ENCODE results near the gene SYTL3.
A peak's percentile ranks its signal among the peaks of the same experiment; 100 is the strongest.
"Not testable (repeated sequence)": the region's sequence is repeated elsewhere in the genome, so short reads cannot be mapped to it uniquely, and the experiment has no call there.

The SYTL3 gene

GRCh38 chr6:158653577-158654354 lies 3.9 kb downstream of the SYTL3 start:
- DNase-seq (ENCODE audit: low read depth): peak; percentile 55
- in situ Hi-C loops (cut with HindIII; ENCODE audit: low sequenced_read_pairs): no loop called here
- H3K4me3 ChIP-seq (ENCODE audit: low read depth, low read length): no peak overlapping the region
- TF ChIP-seq, protein P1, sequence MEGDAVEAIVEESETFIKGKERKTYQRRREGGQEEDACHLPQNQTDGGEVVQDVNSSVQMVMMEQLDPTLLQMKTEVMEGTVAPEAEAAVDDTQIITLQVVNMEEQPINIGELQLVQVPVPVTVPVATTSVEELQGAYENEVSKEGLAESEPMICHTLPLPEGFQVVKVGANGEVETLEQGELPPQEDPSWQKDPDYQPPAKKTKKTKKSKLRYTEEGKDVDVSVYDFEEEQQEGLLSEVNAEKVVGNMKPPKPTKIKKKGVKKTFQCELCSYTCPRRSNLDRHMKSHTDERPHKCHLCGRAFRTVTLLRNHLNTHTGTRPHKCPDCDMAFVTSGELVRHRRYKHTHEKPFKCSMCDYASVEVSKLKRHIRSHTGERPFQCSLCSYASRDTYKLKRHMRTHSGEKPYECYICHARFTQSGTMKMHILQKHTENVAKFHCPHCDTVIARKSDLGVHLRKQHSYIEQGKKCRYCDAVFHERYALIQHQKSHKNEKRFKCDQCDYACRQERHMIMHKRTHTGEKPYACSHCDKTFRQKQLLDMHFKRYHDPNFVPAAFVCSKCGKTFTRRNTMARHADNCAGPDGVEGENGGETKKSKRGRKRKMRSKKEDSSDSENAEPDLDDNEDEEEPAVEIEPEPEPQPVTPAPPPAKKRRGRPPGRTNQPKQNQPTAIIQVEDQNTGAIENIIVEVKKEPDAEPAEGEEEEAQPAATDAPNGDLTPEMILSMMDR (IDR thresholded peaks at IDR 0.05; ENCODE audit: low read depth, low read length, missing control alignments): no peak

DNA sequence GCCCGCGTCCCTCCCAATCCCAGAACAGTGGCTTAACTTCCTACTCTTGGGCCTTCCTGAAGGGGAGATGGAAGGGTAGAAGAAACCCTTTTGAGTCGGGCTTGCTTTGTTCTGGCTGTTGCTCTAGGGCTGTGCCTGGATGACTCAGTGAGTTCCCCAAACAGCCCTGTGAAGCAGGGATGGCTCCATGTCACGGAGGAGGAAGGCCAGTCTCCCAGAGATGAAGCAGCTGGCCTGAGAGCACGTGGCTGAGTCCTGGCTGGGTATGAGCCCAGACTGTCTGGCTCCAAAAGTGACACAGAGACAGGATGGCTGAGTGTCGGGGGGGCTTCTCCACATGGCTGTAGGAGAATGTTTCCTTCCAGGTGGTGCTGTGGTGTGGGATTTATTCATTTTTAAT lies 4.6 kb downstream of the SYTL3 start:
- DNase-seq (ENCODE audit: low read depth): no peak
- in situ Hi-C loops (cut with HindIII; ENCODE audit: low sequenced_read_pairs): no loop called here
- no peak overlapping the region for H3K4me3 ChIP-seq (ENCODE audit: low read depth, low read length)
- TF ChIP-seq, protein P1 (IDR thresholded peaks at IDR 0.05; ENCODE audit: low read depth, low read length, missing control alignments): no peak

DNA sequence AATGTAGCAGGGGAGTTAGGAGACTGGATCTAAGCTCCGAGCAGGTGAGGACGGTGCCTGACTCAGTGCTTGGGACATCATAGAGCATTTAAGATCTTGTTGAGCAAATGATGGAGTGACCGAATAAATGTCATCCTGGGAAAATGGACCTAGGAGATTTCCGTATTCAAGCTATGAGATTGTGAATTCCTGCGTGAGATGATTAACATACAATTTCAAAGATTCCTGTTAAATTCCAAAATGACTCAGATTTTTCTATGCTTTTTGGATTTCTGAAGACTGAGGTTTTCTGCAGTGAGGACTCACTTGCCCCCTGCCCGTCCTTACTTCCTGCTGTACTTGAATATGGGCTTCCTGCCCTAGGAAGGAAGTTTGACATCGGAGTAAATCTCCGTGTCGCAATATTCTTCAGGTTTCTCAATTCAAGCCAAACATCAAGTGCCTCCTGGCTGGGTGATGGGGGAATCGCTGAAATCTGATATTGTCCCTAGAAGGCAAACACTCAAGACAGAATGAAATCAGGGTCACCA lies 5.2 kb downstream of the SYTL3 start:
- no peak for DNase-seq (ENCODE audit: low read depth)
- no peak overlapping the region for H3K4me3 ChIP-seq (ENCODE audit: low read depth, low read length)
- in situ Hi-C loops (cut with HindIII; ENCODE audit: low sequenced_read_pairs): no loop called here
- TF ChIP-seq, protein P1 (IDR thresholded peaks at IDR 0.05; ENCODE audit: low read depth, low read length, missing control alignments): no peak

DNA sequence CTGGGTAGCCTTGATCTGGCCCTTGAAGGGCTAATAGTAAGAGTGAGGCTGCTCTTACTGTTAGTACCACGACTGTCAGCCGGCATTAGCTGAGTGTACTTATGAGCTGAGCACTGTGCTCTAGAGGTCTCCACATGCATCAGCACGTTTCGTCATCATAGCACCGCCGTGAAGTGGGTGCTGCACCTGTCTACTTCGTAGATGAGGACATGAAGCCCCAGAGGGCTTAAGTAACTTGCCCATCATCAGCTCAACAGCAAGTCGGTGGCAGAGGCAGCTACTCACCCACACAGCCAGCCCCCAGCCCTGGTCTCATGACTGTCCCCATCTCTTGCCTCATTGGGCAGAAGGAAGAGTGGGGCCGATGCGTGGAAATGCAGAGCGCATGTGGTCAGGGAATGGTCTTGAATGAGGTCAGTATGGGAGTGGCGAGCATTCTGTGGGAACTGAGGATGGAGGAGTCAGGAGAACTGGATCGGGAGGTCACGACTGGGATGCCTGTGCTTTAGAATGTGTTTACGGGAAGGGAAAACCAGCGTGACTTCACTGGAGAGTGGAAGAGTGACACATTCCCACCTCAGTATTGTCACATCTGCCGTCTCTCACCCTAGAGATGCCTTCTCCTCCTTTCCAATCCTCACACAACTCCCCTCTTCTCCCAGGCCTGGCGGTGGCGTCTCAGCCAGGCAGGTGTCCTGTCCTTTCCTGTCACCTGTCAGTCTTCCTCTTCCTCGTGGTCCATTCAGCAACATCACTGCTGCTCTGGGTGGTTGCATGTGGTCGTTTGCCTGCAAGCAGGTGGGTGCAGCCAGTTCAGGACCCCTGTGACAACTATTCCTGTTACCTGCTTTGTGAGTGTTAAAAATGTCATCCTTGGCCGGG lies 6.0 kb downstream of the SYTL3 start:
- no peak for DNase-seq (ENCODE audit: low read depth)
- in situ Hi-C loops (cut with HindIII; ENCODE audit: low sequenced_read_pairs): no loop called here

GRCh38 chr6:158656986-158657385 lies 7.1 kb downstream of the SYTL3 start:
- H3K4me3 ChIP-seq (ENCODE audit: low read depth, low read length); DNase-seq (ENCODE audit: low read depth); in situ Hi-C loops (cut with HindIII; ENCODE audit: low sequenced_read_pairs): not testable (repeated sequence)

More for the DNA sequence above, 6.0 kb downstream of the SYTL3 start:
- H3K4me3 ChIP-seq (ENCODE audit: low read depth, low read length): no peak overlapping the region
- TF ChIP-seq, protein P1 (IDR thresholded peaks at IDR 0.05; ENCODE audit: low read depth, low read length, missing control alignments): no peak

GRCh38 chr6:158660333-158660754 lies 10.5 kb downstream of the SYTL3 start:
- H3K4me3 ChIP-seq (ENCODE audit: low read depth, low read length): no peak overlapping the region
- TF ChIP-seq, protein P1 (IDR thresholded peaks at IDR 0.05; ENCODE audit: low read depth, low read length, missing control alignments): peak; percentile 68
- no peak for DNase-seq (ENCODE audit: low read depth)
- in situ Hi-C loops (cut with HindIII; ENCODE audit: low sequenced_read_pairs): no loop called here
